GM21381 (cell line): Measurements from ENCODE around the gene PDX1.
"Not testable (repeated sequence)": the region's sequence is repeated elsewhere in the genome, so short reads cannot be mapped to it uniquely, and the experiment has no call there.

Experiments used
- ATAC-seq: cut with Tn5 transposase; IDR thresholded peaks from one replicate; pipeline ENCODE4 v1.9.1; 2021; ENCODE audit warnings: mild to moderate bottlenecking, moderate library complexity; ENCODE audit not compliant: unreplicated experiment

The PDX1 gene

GRCh38 chr13:27954406-27954851, 34.6 kb downstream of the PDX1 start:
- no peak for ATAC-seq

- ATAC-seq: no peak
Measured at GRCh38 chr13:27955014-27955591, 35.3 kb downstream of the PDX1 start.

DNA sequence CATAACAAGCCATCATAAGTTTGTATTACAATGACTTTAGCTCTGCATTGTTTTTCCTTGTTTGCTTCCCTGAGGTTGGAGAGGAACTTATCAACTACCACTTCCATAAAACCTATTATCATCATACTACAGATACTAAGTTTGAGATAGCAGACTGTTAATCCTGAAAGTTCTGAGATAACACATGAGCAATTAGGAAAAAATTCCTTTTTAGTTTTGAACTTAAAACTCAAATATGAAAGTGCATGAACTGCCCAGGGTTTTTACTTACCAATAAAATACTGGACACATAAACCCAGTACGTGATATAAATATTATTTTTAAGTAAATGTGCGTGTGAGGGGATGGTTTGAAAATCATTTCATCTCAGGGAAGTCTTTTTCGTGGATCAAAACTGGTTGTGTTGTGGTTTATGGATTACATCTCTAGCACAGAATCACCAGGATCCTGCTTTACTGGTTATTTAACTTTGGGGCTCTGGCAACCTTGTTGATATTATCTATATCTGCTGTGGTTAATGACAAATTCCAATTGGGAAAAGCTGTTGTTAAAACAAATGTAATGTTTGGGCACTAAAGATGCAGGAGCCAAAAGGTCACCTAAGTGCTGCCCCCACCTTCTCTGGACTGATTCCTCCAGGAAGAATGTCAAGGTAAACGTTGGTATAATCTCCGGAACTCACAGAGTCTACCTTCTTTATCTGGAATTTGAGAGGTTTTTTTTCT, 36.9 kb downstream of the PDX1 start:
- ATAC-seq: no peak

DNA sequence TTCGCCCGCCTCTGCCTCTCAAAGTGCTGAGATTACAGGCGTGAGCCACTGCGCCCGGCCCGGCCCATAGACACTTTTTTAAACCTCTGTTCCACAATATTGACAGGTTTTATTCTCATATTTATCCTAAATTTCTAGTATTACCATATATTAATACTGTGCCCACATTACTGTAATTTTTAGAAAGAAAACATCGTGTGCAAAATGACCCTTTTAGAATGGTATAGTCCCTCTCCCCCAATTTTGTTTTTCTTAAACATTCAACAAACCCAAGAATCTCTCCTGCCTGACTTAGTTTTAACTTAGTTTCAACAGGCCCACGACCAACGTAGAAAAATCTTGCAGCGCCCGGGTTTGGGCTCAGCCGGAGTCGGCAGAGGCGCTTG, 40.2 kb downstream of the PDX1 start:
- ATAC-seq: no peak

GRCh38 chr13:27960362-27961226, 40.8 kb downstream of the PDX1 start:
- ATAC-seq: no peak

DNA sequence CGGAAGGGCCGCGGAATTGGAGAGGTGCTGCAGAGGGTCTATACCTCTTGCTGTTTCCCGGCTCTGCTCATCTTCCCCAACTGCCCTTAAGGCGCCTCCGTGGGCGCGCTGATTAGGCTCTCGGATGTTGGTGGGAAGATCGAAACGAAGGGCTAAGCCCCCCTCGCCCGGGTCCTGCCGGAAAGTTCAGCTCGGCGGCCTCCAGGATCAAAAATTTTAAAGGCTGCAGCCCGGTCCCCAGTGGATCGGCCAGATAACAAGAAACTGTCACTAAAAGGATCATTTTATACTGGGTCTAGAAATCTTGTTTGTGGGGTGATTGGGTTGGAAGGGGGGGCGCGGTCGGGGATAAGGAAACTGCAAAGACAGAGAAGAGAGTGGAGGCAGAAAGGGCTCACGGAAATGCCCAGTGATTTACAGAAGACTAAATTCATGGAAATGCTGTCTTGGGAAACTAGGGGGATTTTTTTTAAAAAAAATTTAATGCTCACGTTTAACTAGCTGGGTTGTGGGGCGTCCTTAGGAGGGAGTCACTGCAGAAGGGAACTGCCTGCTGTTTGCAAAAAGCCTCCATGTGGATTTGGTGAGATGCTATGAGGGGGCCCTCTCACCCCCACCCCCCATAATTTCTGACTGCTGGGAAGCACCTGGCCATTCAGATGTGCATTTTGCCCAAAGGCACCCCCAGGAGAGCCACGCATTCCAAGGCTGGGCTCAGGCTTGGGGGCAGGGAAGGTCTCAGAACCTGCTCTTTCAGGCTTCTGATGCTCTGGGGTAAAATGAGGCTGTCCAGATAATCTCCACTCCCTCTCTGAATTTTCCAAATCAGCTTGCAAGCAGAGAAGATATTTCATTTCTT, 41.7 kb downstream of the PDX1 start:
- no peak for ATAC-seq

DNA sequence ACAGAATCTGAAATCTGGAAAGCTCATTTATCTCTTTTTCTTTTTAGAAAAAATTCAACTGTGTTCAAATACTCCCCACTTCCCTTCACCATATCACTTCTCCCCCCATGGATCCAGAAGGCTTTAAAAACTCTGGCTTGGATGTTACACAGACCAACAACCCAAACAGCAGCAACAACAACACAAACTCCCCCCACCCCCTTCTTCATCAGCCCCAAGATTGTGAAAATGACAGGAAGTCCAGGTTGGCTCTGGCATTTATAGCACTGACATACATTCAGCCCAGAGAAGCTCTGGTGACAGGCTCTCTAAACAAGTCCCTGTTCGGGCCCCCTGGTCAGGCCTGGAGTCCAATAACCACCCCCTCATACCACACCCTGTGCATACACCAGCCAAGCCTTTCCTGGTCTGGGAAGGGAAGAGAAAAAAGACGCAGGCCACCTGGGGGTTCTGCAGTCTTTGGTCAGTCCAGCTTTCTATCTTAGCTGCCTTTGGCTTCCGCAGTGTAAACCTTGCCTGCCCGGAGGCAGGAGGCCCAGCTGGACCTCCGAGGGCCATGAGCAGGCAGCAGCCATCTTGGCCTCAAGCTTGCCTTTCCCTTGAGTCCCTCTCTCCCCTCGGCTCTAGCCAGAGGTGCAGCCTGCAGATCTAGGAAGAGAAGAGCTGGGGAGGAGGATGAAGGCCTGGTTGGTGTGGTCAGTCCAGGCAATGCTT, 42.5 kb downstream of the PDX1 start:
- no peak for ATAC-seq

DNA sequence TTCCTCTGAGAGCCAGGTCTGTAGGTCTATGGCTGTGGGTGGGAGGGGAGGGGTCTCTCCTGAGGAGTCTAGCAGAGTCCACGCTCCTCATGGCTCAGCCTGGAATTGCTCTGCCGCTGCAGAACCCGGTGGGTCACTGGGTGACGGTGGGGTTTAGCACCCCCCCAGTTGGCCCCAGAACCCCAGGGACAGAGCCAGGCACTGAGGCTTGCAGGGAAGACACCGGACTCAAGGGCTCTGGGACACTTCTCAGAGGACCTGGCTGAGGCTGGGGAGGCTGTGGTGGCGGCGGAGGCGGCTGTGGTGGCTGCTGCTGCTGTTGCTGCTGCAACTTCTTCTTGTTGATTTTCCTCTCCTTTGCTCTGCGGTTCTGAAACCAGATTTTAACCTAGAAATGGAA, 43.2 kb downstream of the PDX1 start:
- ATAC-seq: no peak

- ATAC-seq: no peak
Measured at GRCh38 chr13:27963491-27963890, 43.7 kb downstream of the PDX1 start.

GRCh38 chr13:27964206-27964605, 44.4 kb downstream of the PDX1 start:
- not testable (repeated sequence) for ATAC-seq

DNA sequence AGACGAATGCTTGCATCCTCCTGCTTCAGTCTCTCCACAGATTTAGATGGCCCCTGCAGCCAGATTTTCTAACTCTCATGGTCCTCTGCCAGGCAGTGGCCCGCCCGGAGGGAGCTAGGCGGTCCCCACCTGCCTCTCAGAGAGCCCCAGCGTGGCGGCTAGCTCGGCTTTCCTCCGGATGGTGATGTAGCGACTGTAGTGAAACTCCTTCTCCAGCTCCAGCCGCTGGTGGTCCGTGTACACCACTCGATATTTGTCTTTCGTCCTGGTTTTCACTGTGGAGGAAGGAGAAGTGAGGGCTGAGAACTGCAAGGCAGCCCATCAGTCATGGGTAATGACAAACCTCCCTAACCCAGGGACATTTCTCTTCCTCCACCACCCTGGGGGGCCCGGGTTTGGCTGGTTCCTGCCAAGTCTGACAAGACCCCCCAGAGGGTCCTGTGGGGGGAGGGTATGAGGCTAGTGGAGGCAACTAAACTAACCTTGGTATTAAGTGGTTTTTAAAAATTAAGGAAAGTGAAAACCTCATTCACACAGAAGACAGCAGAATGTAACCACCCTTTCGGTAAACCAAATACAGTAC, 45.0 kb downstream of the PDX1 start:
- no peak for ATAC-seq

- ATAC-seq: no peak
Measured at GRCh38 chr13:27965343-27965739, 45.5 kb downstream of the PDX1 start.

DNA sequence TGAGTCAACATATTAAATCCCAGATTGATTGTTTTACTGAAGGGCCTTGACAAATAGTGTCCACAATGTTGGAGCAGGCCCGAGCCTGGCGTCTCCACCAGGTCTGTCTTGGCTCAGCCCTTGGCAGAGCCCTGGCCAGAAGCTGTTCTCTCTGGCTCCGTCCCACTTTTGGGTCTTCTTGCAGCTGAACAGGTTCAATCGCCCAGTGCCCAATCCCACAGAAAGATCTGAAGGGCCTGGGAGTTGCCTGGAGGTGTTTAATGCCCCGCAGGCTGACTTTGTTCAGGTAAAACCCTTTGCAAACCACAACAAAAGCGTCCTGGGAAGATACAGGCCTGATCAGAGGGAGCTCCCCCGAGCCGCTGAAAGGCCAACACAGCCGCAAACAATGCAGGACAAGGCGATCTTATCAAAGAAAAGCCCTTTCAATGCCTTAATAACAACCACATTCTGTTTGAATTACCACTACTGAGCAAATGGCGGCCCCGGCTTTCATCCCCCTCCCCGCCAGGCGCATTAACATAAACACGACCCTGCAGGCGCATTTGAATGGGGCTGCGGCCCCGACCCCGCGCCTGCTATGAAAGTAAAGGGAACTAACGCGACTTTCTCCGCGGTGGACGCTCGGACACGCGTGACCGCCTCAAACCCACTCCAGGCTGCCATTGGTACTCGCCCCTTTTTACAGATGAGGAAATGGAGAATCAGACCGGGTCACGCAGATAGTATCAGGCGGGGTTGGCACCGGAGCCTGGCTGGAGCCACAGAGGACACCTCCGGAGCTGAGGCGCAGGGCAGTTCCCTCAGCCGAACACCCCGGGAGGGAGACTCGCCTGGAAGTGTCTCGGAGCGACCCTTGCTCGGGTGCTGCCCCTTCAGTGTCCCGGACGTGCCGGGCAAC, 46.2 kb downstream of the PDX1 start:
- ATAC-seq: no peak

DNA sequence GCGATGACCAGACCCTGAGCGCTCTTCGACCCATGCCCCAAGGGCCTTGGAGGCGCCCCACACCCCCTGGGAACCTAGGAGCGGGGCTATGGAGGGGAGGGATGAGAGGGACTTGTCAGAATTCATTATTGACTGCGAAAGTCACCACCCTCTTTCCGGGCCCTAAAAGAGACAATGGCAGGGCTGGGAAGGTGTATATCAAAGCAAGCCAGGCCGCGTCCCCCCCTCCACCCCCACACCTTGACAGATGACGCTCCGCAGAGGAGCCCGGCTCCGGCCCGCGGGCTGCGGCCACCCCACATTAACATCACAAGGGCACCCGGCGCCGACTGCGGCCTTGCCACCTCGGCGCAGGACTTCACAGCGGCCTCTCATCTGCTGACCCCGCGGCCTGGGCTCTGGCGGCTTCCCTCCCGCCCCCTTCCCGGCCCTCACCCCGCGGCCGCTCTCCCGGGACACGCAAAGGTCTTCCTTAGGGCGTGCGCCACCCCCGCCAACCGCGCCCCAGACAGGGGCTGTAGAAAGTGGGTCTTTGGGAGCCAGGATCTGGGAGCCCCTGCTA, 46.9 kb downstream of the PDX1 start:
- ATAC-seq: no peak

DNA sequence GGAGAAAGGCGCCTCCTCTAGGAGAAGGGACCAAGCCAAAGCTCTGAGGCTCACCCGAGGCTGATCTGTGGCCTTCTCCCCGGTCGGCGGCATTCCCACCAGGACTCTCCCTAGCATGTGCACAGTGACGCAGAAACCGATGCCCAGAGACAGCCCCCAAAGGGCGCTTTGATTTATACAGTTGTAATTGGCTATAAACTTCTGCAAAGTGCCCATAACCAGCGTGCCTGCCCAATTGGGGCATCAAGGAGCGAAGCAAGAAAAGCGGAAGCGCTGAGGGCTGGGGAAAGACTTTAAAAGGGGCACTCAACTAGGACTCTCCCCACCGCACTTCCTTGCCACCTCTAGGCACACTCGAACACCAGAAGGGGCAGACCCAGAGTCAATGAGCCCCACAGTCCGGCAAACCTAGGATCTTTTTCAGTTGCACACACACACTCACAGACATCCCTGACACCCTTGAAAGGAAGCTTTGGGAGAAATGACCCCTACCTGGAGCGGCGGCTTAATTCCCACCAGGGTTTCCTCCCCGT, 47.5 kb downstream of the PDX1 start:
- ATAC-seq: no peak

GRCh38 chr13:27967736-27968315, 48.0 kb downstream of the PDX1 start:
- ATAC-seq: no peak

DNA sequence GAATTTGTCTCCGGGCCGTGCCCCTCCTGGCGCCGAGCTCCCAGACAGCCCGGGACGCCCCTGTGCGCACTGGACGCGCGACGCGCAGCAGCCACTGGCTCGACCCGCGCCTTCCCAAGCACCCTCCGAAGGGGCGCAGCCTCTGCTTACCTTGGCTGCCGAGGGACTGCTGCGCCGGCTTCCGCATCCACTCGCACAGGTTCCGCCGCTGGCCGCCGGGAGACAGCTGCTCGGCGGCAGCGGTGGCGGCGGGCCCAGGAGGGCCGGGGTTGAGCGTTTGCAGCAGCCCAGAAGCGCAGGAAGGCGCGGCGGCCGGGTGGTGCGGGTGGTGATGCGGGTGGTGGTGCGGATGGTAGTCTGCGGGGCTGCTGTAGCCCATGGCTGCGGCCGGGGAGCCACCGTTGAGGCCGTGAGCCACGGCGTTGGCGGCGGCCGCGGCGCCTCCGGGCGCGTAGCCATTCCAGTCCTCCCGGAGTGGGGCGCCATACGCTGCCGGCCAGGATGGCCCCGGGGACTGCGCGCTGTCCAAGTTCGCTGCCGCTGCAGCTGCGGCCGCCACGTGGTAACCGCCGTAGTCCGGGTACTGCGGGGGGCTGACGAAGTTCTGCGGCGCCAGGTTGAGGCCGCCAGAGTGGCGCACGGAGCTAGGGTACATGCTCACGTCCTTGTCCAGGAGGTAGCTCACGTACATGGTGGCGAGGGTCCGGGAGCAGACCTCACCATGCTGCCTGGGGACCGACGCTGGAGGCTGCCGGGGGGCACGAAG, 48.7 kb downstream of the PDX1 start:
- no peak for ATAC-seq
